Astrocyte (in vitro differentiated cells and primary cell): ENCODE results near the gene MATN4. TPM values are rescaled to one million over a fixed set of nuclear protein-coding genes. Genes with fewer than 3 reads are reported as not detected.

Source experiments
- DNase-seq: peaks from one replicate; pipeline ENCODE4 v3.0.0-alpha.2; 2010; ENCODE audit warnings: low read depth
- FAIRE-seq: peaks from 2 replicates; lab custom pipeline; 2011; peaks lifted over from hg19 to GRCh38; lab: Jason Lieb, UNC
- H2AFZ ChIP-seq: 2 replicates; pipeline ENCODE4 v1.6.0; 2012; ENCODE audit warnings: low read depth, low read length, inconsistent platforms
- H3K27ac ChIP-seq: 2 replicates; pipeline ENCODE4 v1.5.1; 2011; ENCODE audit warnings: low read depth, low read length, inconsistent platforms
- H3K27me3 ChIP-seq: 2 replicates; pipeline ENCODE4 v1.6.0; 2011; ENCODE audit warnings: low read length, inconsistent platforms; ENCODE audit not compliant: insufficient read depth
- H3K36me3 ChIP-seq: 2 replicates; pipeline ENCODE4 v1.5.1; 2011; ENCODE audit warnings: low read length, inconsistent platforms; ENCODE audit not compliant: insufficient read depth
- H3K4me1 ChIP-seq: 2 replicates; pipeline ENCODE4 v1.5.1; 2011; ENCODE audit warnings: low read length, inconsistent platforms; ENCODE audit not compliant: insufficient read depth
- H3K4me2 ChIP-seq: 2 replicates; pipeline ENCODE4 v1.6.0; 2012; ENCODE audit warnings: low read length, inconsistent platforms
- H3K4me3 ChIP-seq: 2 replicates; pipeline ENCODE4 v1.5.1; 2011; ENCODE audit warnings: low read depth, mild to moderate bottlenecking, low read length, inconsistent platforms; ENCODE audit not compliant: insufficient read depth
- H3K79me2 ChIP-seq: 2 replicates; pipeline ENCODE4 v1.6.0; 2012; ENCODE audit warnings: mild to moderate bottlenecking, low read length, inconsistent platforms; ENCODE audit not compliant: insufficient read depth
- H3K9ac ChIP-seq: 2 replicates; pipeline ENCODE4 v1.6.0; 2012; ENCODE audit warnings: mild to moderate bottlenecking, low read length, inconsistent platforms
- H3K9me3 ChIP-seq: 2 replicates; pipeline ENCODE4 v1.5.1; 2012; ENCODE audit warnings: low read depth, mild to moderate bottlenecking, low read length, inconsistent platforms; ENCODE audit not compliant: insufficient read depth
- H4K20me1 ChIP-seq: 2 replicates; pipeline ENCODE4 v1.6.0; 2012; ENCODE audit warnings: low read length, inconsistent platforms; ENCODE audit not compliant: insufficient read depth
- H3K27ac Mint-ChIP-seq: one replicate; pipeline ENCODE4 v1.8.0; 2021; ENCODE audit warnings: mild to moderate bottlenecking, mixed read lengths; ENCODE audit not compliant: unreplicated experiment
- H3K27me3 Mint-ChIP-seq: one replicate; pipeline ENCODE4 v1.8.0; 2021; ENCODE audit warnings: low read depth, mixed read lengths; ENCODE audit not compliant: unreplicated experiment
- H3K36me3 Mint-ChIP-seq: one replicate; pipeline ENCODE4 v1.8.0; 2021; ENCODE audit warnings: low read depth, mixed read lengths; ENCODE audit not compliant: unreplicated experiment
- H3K4me1 Mint-ChIP-seq: one replicate; pipeline ENCODE4 v1.8.0; 2021; ENCODE audit warnings: low read depth, mixed read lengths; ENCODE audit not compliant: unreplicated experiment
- H3K4me3 Mint-ChIP-seq: one replicate; pipeline ENCODE4 v1.8.0; 2021; ENCODE audit warnings: mild to moderate bottlenecking, moderate library complexity, mixed read lengths; ENCODE audit not compliant: unreplicated experiment
- H3K9me3 Mint-ChIP-seq: one replicate; pipeline ENCODE4 v1.8.0; 2021; ENCODE audit warnings: mild to moderate bottlenecking, mixed read lengths; ENCODE audit not compliant: unreplicated experiment
- CTCF ChIP-seq: IDR thresholded peaks from 2 replicates; pipeline ENCODE4 v1.5.1; 2011; ENCODE audit warnings: low read depth, mild to moderate bottlenecking, inconsistent platforms, low read length, moderate library complexity; ENCODE audit not compliant: insufficient read depth
- EZH2 ChIP-seq: IDR thresholded peaks from 2 replicates; pipeline ENCODE4 v1.6.1; 2012; ENCODE audit warnings: mild to moderate bottlenecking, low read length, inconsistent platforms; ENCODE audit not compliant: insufficient read depth
- total RNA-seq: library from RNA; stranded (reverse); gene quantifications from 2 replicates; pipeline ENCODE4 v1.2.1, GENCODE V29; 2021

The MATN4 gene
- total RNA-seq, 1 donor from 2014 or later: 0.20 TPM

GRCh38 chr20:45275338-45275737 is 32.8 kb downstream of the MATN4 start:
- no peak overlapping the region for H3K4me3 ChIP-seq
- H3K27me3 Mint-ChIP-seq: peaks cover 6% of the 10 kb centered on the region
- no peaks in the 10 kb centered on the region for H4K20me1 ChIP-seq
- no peaks in the 10 kb centered on the region for H3K36me3 ChIP-seq
- no peak overlapping the region for H3K4me2 ChIP-seq
- FAIRE-seq (no peak), DNase-seq (no peak)
- no peaks in the 10 kb centered on the region for H3K4me1 ChIP-seq
- H3K4me3 Mint-ChIP-seq: no peak overlapping the region
- H3K36me3 Mint-ChIP-seq: no peaks in the 10 kb centered on the region
- H3K27me3 ChIP-seq: peaks cover 3% of the 10 kb centered on the region
- TF ChIP-seq CTCF (no peak), EZH2 (no peak)
- no peaks in the 10 kb centered on the region for H3K9me3 ChIP-seq
- H3K4me1 Mint-ChIP-seq: no peaks in the 10 kb centered on the region
- H3K27ac ChIP-seq: no peak overlapping the region
- H3K9ac ChIP-seq: no peak overlapping the region
- peaks cover 6% of the 10 kb centered on the region for H3K9me3 Mint-ChIP-seq
- H3K79me2 ChIP-seq: no peaks in the 10 kb centered on the region
- H2AFZ ChIP-seq: no peak overlapping the region
- H3K27ac Mint-ChIP-seq: no peak overlapping the region

GRCh38 chr20:45269754-45270270 is 38.3 kb downstream of the MATN4 start:
- Histone ChIP-seq H3K9ac (no peak overlapping the region), H3K4me3 (no peak overlapping the region), H4K20me1 (no peaks in the 10 kb centered on the region), H3K9me3 (no peaks in the 10 kb centered on the region), H3K27me3 (peaks cover 3% of the 10 kb centered on the region), H3K36me3 (no peaks in the 10 kb centered on the region), H3K79me2 (no peaks in the 10 kb centered on the region), H2AFZ (no peak overlapping the region), H3K4me2 (no peak overlapping the region), H3K4me1 (no peaks in the 10 kb centered on the region), H3K27ac (no peak overlapping the region)
- Mint-ChIP-seq H3K27ac (no peak overlapping the region), H3K36me3 (no peaks in the 10 kb centered on the region), H3K9me3 (no peaks in the 10 kb centered on the region), H3K4me3 (no peak overlapping the region), H3K27me3 (peaks cover 7% of the 10 kb centered on the region), H3K4me1 (no peaks in the 10 kb centered on the region)
- no peak for FAIRE-seq
- TF ChIP-seq EZH2 (no peak), CTCF (no peak)
- DNase-seq: no peak

- no peak for DNase-seq
- H3K4me3 Mint-ChIP-seq: no peak overlapping the region
- H2AFZ ChIP-seq: no peak overlapping the region
- no peak overlapping the region for H3K9ac ChIP-seq
- H3K36me3 Mint-ChIP-seq: no peaks in the 10 kb centered on the region
- H3K9me3 Mint-ChIP-seq: no peaks in the 10 kb centered on the region
- H3K27ac ChIP-seq: no peak overlapping the region
- H3K4me2 ChIP-seq: no peak overlapping the region
- no peak overlapping the region for H3K4me3 ChIP-seq
- H3K9me3 ChIP-seq: no peaks in the 10 kb centered on the region
- H3K27me3 ChIP-seq: peaks cover 3% of the 10 kb centered on the region
- peaks cover 7% of the 10 kb centered on the region for H3K27me3 Mint-ChIP-seq
- no peaks in the 10 kb centered on the region for H3K36me3 ChIP-seq
- no peaks in the 10 kb centered on the region for H4K20me1 ChIP-seq
- no peaks in the 10 kb centered on the region for H3K4me1 Mint-ChIP-seq
- no peak for TF ChIP-seq CTCF
- TF ChIP-seq EZH2: no peak
- no peaks in the 10 kb centered on the region for H3K4me1 ChIP-seq
- H3K27ac Mint-ChIP-seq: no peak overlapping the region
- no peaks in the 10 kb centered on the region for H3K79me2 ChIP-seq
- FAIRE-seq: no peak
Observed at GRCh38 chr20:45269056-45269455, 39.0 kb downstream of the MATN4 start.
